Stimulated activated CD8-positive, alpha-beta memory T cell treated with anti-CD3 and anti-CD28 coated beads, Interleukin-4, amount 100 ng/mL, for 1 hour (primary cell): ENCODE measurements around the gene QKI.
"Not testable (repeated sequence)": the region's sequence is repeated elsewhere in the genome, so short reads cannot be mapped to it uniquely, and the experiment has no call there.

Experiments
- DNase-seq, 2 donors: peaks; one replicate each; pipeline ENCODE4 v3.0.0-alpha.2; 2020; ENCODE audit warnings: low read depth in 2 of 2, low spot score in 1 of 2

The QKI gene

DNA sequence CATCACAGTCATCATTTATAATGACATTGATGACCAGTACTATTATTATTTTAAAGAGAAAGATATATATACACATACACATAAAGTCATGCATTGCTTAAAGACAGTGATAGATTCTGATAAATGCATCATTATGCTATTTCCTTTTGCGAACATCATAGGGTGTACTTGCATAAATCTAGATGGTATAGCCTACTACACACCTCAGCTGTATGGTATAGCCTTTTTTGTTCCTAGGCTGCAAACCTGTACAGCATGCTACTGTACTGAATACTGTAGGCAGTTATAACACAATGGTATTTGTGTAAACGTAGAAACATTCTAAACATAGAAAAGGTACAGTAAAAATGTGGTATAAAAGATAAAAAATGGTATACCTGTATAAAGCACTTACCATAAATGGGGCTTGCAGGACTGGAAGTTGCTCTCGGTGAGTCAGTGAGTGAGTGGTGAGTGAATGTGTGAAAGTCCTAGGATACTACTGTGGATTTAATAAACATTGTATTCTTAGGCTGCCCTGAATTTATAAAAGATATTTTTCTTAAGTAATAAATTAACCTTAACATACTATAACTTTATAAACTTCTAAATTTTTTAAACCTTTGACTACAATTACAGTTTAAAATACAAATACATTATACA lies 23.9 kb downstream of the QKI start:
- DNase-seq, result no peak

DNA sequence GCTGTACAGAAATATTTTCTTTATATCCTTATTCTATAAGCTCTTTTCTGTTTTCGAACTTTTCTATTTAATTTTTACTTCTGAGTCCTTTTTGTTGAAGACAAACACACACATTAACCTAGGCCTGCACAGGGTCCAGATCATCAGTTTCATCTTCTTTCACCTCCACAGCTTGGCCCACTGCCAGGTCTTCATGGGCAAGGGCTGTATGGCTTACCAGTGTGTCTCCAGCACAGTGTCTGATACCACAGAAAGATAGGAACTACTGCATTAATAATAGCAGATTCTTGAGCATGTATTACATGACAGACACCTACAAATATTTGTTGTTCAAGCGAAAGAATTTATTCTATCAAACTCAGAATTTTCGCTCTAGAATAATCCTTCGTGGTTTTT lies 24.4 kb downstream of the QKI start:
- DNase-seq, result no peak

DNA sequence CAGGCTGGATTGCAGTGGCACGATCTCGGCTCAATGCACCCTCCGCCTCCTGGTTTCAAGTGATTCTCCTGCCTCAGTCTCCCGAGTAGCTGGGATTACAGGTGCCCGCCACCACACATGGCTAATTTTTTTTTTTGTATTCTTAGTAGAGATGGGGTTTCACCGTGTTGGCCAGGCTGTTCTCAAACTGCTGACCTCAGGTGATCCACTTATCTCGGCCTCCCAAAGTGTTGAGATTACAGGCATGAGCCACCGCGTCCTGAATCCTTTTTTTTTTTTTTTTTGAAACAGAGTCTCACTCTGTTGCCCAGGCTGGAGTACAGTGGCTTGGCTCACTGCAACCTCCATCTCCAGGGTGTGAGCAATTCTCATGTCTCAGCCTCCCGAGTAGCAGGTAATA lies 24.9 kb downstream of the QKI start:
- not testable (repeated sequence) for DNase-seq

DNA sequence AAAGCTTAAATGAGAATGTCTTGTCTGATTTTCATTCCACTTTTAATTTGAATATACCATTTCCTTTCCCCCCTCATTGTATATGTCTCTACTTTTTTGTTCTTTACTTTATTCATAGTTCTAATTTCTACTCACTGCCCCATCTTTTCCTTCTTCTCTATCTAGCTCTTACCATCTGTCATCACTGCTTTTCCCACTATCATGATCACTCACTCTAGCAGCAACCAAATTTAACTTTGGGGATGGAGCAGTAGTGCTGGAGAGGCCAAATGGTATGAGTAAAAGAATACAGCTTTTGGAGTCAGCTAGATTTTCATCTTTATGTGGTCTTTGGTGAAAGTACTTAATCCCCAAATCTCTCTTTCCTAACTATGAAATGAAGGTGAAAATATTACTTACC lies 25.5 kb downstream of the QKI start:
- no peak for DNase-seq

- DNase-seq, result no peak
These were observed 27.8 kb downstream of the QKI start for GRCh38 chr6:163442336-163442735.

DNA sequence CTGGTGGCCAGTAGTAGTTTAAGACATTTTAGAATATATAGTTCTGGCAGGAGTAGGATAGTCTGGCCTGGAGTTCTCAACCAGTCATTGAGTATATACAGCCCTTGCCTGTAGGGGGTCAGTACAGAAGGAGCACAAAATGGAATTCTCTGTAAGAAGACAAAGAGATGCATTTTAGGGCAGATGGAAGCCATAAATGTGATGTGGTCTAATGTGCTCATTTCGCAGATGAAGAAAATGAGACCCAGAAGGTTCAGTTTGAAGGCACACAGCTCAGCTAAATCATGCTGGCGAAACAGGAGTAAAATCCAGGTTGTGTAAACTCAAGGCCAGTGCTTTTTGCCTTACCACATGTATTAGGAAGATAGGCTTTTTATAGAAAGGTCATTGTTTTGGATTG lies 29.6 kb downstream of the QKI start:
- DNase-seq, result no peak

DNA sequence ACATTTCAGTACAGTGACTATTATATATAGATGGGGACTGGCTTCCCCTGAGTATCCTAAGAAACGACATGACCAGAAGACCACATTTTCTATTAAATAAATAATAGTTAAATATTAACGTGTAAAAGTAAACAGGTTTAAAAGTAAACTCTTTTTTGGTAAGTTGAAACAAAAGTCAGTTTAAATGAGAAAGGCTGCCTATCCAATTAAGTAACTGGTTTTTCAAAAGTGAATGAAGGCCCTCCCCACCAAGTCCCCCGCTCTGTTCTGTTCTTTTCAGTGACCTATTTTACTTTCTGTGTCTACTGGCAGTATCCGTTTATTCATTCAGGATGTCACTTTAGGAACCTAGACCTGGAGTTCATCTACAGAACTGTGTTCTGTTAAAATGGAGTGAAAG lies 32.0 kb downstream of the QKI start:
- no peak for DNase-seq

DNA sequence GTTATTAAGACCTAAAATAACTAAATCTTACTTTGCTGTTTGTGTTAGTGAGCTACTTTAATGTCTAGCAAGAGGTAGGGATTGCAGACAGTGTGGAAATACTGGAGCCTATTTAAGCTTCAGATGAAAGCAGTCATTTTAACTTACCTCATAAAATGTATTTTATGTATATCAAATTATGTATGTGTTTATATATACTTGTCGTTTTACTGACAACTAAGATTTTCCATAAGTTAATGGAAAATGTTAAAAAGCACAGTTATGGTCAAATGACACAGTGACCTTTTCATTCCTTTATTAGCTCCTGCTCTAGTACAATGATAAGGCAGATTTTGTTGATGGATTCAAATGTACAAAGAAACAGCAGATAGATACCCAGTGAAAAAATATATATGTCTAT lies 34.6 kb downstream of the QKI start:
- no peak for DNase-seq

- no peak for DNase-seq
These were observed 39.9 kb downstream of the QKI start for GRCh38 chr6:163454425-163454824.

DNA sequence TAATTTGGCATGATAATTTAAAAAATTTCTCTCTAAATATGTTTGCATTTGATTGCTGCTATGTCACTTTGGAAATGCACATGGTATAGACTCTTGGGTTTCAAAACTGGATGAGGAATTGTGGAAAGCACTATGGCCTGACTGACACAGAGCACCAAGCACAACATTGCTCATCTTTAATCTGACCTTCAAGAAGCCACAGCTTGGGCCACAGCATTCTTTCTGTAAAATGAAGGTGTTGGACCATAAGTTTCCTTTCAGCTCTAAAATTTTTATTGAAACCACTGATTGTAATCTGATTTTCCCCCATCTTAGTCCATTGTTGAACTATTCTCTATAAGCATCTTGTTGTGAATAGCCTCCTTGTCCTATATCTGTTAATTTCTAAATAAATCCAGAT lies 41.0 kb downstream of the QKI start:
- DNase-seq, result no peak

- DNase-seq, result no peak
These were observed 43.4 kb downstream of the QKI start for GRCh38 chr6:163457637-163458561.

DNA sequence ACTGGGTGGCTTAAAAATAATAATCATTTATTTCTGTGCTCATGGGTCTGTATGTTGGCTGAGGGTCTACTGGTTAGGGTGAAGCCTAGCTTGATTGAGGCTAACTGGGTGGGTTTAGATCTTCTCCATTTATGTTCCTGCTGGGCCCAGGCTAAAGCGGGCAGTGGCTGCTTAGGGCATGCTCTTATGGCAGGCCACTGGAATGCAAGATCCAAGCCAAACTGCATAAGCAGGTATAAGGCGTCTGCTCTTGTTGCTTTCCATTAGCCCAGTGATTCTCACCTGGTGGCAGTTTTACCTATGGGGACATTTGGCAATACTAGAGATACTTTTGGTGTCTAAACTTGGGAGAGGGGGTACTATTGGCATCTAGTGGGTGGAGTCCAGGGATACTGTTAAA lies 44.5 kb downstream of the QKI start:
- DNase-seq, result no peak

- DNase-seq, result no peak
These were observed 45.0 kb downstream of the QKI start for GRCh38 chr6:163459536-163459935.

DNA sequence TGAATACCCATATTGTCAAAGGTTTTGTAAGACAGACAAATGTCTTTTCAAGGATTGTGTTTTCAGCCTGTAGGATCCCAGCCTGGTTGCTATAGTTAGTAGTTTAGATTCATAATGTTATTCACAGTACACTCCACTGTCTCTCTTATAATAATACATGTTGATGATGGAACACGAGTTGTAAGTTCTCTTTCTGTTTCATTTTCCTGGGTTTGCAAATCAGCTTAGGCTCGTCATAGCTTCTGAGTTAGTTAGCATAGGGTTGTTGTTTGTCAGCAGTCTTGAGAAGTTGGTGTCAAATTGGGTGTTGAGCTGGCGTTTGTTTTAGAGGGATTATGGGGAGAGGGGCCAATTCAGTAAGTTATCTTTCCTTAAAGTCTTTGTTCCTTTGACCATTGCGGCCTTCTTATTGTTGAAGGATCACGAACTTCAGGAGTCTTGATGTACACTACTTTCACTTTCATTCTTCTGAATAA lies 45.8 kb downstream of the QKI start:
- no peak for DNase-seq

GRCh38 chr6:163461696-163462095 lies 47.2 kb downstream of the QKI start:
- DNase-seq, result no peak

GRCh38 chr6:163463180-163463579 lies 48.7 kb downstream of the QKI start:
- DNase-seq, result no peak

DNA sequence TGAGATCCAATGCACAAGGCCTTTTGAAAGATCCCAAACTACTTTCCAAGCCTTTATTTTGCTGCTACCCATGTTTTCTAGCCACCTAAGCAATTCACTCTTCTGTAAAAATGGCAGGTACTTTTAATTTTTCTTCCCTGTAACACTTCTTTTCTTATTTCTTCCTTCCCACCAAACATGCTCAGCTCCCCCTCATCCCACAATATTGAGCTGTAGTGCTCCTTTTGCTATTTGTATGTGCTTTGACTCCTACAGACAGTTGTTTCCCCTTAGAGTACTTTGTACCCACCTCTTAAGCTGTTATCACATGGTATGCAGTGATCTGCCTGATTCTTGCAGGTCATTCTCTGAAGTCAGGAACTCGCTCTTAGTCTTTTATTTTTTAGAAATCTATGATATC lies 49.3 kb downstream of the QKI start:
- no peak for DNase-seq

GRCh38 chr6:163466839-163467390 lies 52.4 kb downstream of the QKI start:
- no peak for DNase-seq

GRCh38 chr6:163468738-163469137 lies 54.2 kb downstream of the QKI start:
- DNase-seq, result no peak

DNA sequence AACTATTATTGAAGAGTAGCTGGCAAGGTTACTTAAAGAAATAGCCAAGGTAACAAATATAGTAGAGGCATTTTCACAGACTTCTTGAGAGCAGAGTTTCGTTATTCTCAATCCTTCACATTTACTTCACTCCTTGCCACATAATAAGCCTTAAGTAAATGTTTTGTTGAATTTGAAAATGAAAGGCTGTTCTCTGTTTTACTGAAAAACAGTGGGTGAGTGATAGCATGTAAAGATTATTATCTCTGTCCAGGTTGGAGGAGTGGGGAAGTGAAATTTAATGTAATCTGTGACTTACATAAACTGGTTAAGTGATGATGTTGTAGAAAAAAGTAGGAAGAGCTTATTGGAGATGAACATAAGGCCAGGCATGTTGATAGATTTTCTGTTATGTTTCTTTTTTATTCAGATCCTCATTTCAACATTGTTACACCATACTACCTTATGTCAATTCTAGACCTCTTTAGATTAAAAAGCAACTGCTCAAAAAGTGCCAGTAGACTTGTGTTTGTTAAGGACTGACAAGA lies 55.0 kb downstream of the QKI start:
- DNase-seq, result no peak

DNA sequence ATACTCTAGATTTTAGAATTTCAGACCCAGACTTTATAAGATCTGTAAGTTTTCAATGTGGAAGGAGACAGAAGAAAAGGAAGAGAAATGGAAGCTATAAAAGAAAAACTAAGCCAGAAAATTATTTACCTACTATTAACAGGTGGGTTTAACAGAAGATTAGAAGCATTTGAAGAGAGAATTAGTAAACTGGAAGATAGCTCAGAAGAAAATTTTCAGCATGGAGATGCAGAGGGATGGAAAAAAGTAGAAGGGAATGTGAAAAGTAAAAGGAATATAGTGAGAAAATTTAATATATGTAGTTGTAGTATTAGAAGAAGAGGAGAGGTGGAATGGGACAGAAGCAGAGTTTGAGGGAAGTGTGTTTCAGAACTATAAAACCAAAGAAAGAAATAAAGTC lies 56.1 kb downstream of the QKI start:
- no peak for DNase-seq

DNA sequence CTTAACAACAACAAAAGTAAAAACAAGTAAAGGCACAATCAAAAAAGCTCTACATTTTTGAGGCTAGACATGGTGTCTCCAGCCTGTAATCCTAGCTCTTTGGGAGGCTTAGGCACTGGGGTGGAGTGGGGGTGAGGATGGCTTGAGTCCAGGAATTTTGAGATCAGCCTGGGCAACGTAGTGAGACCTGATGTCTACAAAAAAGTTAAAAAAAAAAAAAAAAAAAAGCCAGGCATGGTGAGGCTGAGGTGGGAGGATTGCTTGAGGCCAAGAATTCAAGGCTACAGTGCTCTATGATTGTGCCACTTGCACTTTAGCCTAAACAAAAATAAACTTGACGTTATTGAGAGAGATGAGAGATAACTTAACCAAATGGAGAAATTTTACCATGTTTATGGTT lies 60.1 kb downstream of the QKI start:
- DNase-seq, result no peak
